ENCODE measurements around the gene PPWD1.
"Not testable (repeated sequence)": the region's sequence is repeated elsewhere in the genome, so short reads cannot be mapped to it uniquely, and the experiment has no call there.

The PPWD1 gene

GRCh38 chr5:65620021-65620420, 56.9 kb downstream of the PPWD1 start:
- H3K4me3 ChIP-seq (ENCODE audit: low read depth, low read length): no peak overlapping the region
- TF ChIP-seq CTCF (IDR thresholded peaks at IDR 0.05; ENCODE audit: borderline replicate concordance, insufficient read depth, low read depth, low read length): no peak

DNA sequence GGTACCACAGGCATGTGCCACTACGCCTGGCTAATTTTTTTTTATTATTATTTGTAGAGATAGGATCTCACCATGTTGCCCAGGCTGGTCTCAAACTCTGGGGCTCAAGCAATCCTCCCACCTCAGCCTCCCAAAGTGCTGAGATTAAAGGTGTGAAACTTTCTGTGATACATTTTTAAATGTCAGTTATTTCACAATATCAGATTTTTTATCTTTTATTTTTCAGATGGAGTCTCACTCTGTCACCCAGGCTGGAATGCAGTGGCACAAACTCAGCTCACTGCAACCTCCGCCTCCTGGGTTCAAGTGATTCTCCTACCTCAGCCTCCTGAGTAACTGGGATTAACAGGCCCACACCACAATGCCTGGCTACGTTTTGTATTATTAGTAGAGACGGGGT, 58.9 kb downstream of the PPWD1 start:
- not testable (repeated sequence) for H3K4me3 ChIP-seq (ENCODE audit: low read depth, low read length)

GRCh38 chr5:65623482-65623881, 60.4 kb downstream of the PPWD1 start:
- H3K4me3 ChIP-seq (ENCODE audit: low read depth, low read length): peak overlapping the region; percentile 86
- no peak for TF ChIP-seq CTCF (IDR thresholded peaks at IDR 0.05; ENCODE audit: borderline replicate concordance, insufficient read depth, low read depth, low read length)

- 0 out of 2 replicates have a peak, but pooled peaks have one; percentile 2 for TF ChIP-seq CTCF (IDR thresholded peaks at IDR 0.05; ENCODE audit: borderline replicate concordance, insufficient read depth, low read depth, low read length)
- H3K4me3 ChIP-seq (ENCODE audit: low read depth, low read length): peak within 1 kb of the TSS; percentile 86
Observed at GRCh38 chr5:65624025-65624570, 61.0 kb downstream of the PPWD1 start, which contains the start of gene TRIM23. Gene TRIM23, minus strand, starts transcription at chr5:65624333. Its CDS starts 59 bp downstream, at chr5:65624274.

DNA sequence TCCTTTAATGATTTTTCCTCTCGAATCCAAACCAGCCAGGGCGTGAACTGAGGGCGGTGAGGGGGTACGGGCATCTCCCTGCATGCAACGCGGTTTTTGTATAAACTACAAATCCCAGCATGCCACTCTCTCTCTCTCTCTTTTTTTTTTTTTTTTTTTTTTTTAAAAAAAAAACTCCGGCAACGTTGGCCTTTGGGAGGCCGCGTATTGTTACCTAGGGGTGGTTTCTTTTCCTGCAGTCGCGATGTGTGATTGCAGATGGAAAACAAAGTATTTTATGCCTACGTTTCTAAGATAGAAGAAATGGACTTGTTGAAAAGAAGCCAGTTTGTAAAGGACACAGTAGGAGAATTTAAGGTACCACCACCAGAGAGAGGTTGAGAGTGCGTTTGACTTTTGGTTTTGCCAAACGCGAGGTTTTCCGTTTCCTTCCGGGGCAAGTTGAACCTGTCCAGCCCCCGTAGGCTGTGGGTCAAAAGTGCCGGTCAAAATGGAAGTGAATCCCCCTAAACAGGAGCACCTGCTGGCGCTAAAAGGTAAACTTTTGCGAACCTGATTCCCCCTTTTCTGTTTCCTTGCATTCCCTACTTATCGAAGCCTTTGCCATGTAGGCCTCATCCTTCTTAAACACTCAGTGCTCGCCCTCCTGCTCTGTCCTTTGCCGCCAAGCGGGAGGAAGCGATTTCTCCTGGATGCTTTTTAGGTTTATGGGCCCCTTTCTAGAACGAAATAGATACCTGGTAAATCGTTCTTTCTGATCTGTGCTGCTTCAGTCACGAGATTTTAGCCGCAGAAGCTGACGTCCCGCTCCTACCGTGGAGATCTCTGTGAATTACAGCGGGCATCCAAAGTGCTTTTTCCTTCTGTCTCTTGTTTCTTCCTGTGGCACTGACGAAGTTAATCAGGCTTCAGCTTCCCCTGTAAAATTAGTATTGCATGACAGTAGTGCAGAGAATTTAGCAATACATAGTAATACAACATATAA, 61.8 kb downstream of the PPWD1 start, which contains the start of the genes SHLD3 and TRAPPC13:
SHLD3 (plus strand) TSS at position 457 of the 985 bp plus-strand sequence. CDS start 4,561 bp downstream, outside the sequence.
TRAPPC13 (plus strand) TSS at position 457 of the 985 bp plus-strand sequence; CDS start at position 491, 34 bp downstream.
- TF ChIP-seq CTCF (IDR thresholded peaks at IDR 0.05; ENCODE audit: borderline replicate concordance, insufficient read depth, low read depth, low read length): 0 out of 2 replicates have a peak, but pooled peaks have one; percentile 6
- H3K4me3 ChIP-seq (ENCODE audit: low read depth, low read length): peak within 1 kb of the TSS; percentile 86

- H3K4me3 ChIP-seq (ENCODE audit: low read depth, low read length): peak overlapping the region; percentile 86
- no peak for TF ChIP-seq CTCF (IDR thresholded peaks at IDR 0.05; ENCODE audit: borderline replicate concordance, insufficient read depth, low read depth, low read length)
Observed at GRCh38 chr5:65625743-65626142, 62.6 kb downstream of the PPWD1 start.

DNA sequence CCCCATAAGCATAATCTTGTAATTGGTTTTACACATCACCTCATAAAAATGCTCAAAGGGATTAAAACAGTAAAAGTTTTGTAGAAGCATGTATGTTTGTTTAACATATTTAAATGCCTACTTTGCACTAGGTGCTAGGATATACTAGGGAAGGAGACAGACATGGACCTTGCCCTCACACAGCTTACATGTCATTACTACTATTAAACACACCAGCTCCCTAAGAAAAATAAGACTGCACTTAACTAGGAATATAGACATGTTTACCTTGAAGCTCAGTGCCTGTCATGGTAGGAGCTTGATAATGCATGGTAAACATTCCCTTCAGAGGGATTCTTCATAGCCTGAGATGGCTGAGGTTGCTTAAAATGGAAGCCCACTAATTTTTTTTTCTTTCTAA, 67.9 kb downstream of the PPWD1 start:
- no peak for TF ChIP-seq CTCF (IDR thresholded peaks at IDR 0.05; ENCODE audit: borderline replicate concordance, insufficient read depth, low read depth, low read length)
- no peak overlapping the region for H3K4me3 ChIP-seq (ENCODE audit: low read depth, low read length)

Data from GM12875 (cell line).